Measurements from ENCODE around the gene PRR19.
"Not testable (repeated sequence)": the region's sequence is repeated elsewhere in the genome, so short reads cannot be mapped to it uniquely, and the experiment has no call there.

PRR19 gene

DNA sequence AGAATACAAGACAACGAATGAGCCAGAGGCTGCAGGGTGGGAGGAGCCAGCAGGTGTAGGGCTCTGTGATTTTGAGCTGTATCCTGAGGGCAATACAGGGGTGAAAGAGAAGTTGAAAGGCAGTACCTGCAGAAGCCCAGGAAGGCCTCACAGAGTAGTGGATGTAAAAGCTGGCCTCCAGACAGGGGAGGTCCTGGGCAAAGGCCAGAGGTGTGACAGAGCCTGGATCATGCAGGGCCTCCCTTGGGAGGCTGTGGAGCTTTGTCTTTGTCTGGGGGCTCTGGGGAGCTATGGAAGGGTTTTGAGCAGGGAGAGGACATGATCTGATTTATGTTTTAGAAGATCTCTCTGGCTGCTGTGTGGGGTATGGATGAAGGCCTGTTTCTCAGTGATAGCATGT is 26.2 kb downstream of the PRR19 start:
- H3K4me3 ChIP-seq = no peak overlapping the region
- no peak for DNase-seq (ENCODE audit: low spot score)
- TF ChIP-seq, protein P1, sequence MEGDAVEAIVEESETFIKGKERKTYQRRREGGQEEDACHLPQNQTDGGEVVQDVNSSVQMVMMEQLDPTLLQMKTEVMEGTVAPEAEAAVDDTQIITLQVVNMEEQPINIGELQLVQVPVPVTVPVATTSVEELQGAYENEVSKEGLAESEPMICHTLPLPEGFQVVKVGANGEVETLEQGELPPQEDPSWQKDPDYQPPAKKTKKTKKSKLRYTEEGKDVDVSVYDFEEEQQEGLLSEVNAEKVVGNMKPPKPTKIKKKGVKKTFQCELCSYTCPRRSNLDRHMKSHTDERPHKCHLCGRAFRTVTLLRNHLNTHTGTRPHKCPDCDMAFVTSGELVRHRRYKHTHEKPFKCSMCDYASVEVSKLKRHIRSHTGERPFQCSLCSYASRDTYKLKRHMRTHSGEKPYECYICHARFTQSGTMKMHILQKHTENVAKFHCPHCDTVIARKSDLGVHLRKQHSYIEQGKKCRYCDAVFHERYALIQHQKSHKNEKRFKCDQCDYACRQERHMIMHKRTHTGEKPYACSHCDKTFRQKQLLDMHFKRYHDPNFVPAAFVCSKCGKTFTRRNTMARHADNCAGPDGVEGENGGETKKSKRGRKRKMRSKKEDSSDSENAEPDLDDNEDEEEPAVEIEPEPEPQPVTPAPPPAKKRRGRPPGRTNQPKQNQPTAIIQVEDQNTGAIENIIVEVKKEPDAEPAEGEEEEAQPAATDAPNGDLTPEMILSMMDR (IDR thresholded peaks at IDR 0.05) = no peak
- no peak overlapping the region for H3K27ac ChIP-seq

- no peak overlapping the region for H3K4me3 ChIP-seq
- H3K27ac ChIP-seq = no peak overlapping the region
- DNase-seq (ENCODE audit: low spot score) = no peak
- TF ChIP-seq, protein P1 (IDR thresholded peaks at IDR 0.05) = no peak
Measured at GRCh38 chr19:42328854-42329253, 26.9 kb downstream of the PRR19 start.

- no peak for DNase-seq (ENCODE audit: low spot score)
- TF ChIP-seq, protein P1 (IDR thresholded peaks at IDR 0.05) = no peak
- Histone ChIP-seq H3K4me3 (no peak overlapping the region), H3K27ac (no peak overlapping the region)
Measured at GRCh38 chr19:42330241-42330711, 28.3 kb downstream of the PRR19 start.

DNA sequence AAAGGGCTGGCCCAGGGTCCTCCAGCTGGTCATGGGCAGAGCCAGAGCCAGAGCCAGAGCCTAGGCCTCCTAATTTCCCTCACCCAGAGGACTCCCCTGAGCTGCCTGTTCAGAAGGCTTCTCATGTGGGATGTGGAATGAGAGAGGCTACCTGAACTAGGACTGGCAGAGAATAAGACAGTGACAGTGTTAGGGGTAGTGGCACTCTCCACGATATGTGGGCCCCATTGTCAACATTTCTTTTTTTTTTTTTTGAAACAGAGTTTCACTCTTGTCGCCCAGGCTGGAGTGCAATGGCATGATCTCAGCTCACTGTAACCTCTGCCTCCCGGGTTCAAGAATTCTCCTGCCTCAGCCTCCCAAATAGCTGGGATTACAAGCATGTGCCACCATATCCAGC is 29.4 kb downstream of the PRR19 start:
- H3K27ac ChIP-seq; DNase-seq (ENCODE audit: low spot score); H3K4me3 ChIP-seq: not testable (repeated sequence)

DNA sequence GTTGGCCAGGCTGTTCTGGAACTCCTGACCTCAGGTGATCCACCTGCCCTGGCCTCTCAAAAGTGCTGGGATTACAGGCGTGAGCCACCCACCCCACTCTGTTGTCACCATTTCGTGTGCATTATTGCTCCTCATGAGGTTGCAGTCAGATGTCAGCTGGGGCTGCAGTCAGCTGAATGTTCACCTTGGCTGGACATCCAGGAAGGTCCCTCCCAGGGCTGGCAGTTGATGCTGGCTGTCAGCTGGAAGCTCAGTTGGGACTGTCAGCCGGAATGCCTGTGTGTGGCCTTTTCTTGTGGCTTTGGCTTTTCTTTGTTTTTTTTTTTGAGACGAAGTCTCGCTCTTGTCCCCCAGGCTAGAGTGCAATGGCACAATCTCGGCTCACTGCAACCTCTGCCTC is 30.1 kb downstream of the PRR19 start:
- DNase-seq (ENCODE audit: low spot score) = no peak
- H3K4me3 ChIP-seq = no peak overlapping the region
- TF ChIP-seq, protein P1 (IDR thresholded peaks at IDR 0.05) = no peak
- H3K27ac ChIP-seq = no peak overlapping the region

DNA sequence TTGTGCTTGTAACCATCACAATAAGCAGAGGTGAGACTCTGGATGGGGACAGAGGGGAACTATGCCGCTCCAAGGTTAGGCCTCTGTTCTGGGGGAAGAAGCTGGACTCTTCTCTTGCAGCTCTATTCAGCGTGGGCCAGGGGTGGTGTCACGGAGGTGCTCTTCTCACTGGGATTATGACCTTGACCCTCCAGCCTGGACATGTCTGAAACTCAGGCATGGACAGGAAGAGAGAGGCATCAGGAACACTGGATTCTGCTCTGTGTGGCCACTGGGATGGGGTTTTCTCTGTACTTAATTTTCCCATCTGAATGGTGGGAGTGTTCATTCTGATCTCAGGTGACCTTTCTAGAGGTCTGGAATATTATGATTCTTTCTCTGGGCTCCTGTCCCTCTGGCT is 31.1 kb downstream of the PRR19 start:
- TF ChIP-seq, protein P1 (IDR thresholded peaks at IDR 0.05) = no peak
- Histone ChIP-seq H3K27ac (no peak overlapping the region), H3K4me3 (no peak overlapping the region)
- no peak for DNase-seq (ENCODE audit: low spot score)

DNA sequence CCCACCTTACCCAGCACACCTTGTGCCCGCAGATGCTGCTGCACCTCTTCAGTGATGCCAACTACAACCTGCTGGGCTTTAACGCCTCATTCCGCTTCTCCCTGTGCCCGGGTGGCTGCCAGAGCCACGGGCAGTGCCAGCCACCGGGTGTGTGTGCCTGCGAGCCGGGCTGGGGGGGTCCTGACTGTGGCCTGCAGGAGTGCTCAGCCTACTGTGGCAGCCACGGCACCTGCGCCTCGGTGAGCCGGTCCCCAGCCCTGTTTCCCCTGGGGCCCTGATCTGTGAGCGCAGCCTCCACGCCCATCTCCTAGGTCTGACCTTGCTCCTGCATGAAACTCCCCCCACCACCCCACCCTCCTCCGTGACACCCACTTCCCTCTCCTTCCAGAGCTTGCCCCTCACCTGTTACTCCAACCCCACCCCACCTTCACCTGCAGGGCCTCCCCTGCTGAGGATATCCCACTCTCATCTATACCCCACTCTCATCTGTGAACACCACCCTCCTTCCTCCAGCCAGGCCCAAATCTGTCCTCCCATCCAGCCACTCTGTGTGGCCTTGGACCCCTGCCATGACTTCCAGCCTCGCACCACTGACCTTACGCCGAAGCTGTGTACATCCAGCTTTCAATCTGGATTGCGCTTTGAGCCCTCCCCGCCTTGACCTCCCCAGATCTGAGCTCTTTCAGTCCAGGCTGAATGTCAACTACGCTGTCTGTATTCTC is 32.2 kb downstream of the PRR19 start:
- no peak overlapping the region for H3K4me3 ChIP-seq
- no peak for DNase-seq (ENCODE audit: low spot score)
- H3K27ac ChIP-seq = no peak overlapping the region
- TF ChIP-seq, protein P1 (IDR thresholded peaks at IDR 0.05) = no peak

Measured in coronary artery (tissue), 2 donors.